Lower leg skin (tissue), 4 donors: ENCODE data around the gene CEP63. TPM values are rescaled to one million over a fixed set of nuclear protein-coding genes. Genes with fewer than 3 reads are reported as not detected.

Experiments
- DNase-seq, 2 donors: peaks; one replicate each; pipeline ENCODE4 v3.0.0-alpha.2; 2019; ENCODE audit warnings: low spot score in 2 of 2
- H3K4me3 ChIP-seq: fragments of 200-600 bp; sonication (generic); 2 replicates; pipeline ENCODE4 v1.5.1; 2017; ENCODE audit warnings: mild to moderate bottlenecking, low read depth; ENCODE audit not compliant: poor library complexity, severe bottlenecking
- POLR2A ChIP-seq, 2 donors: fragments of 450-650 bp; IDR thresholded peaks; one replicate each; pipeline ENCODE4 v1.6.1; 2016 to 2017; ENCODE audit warnings: antibody characterized with exemption in 2 of 2, mild to moderate bottlenecking in 1 of 2, moderate library complexity in 1 of 2
- WGBS, 2 donors: methylation state at CpG; one replicate each; pipeline ENCODE4 v1.1.5; 2018; 5-methylcytosine and 5-hydroxymethylcytosine counted together
- intact Hi-C: fragments of 100-400 bp; cut with DNase I; formaldehyde crosslinking; loops from one replicate; pipeline ENCODE4 v1.15.0; 2023; ENCODE audit warnings: low total_unique reads
- total RNA-seq, 4 donors: library from RNA; depleted of rRNA; stranded (reverse); fragments of >200 nt; gene quantifications; one replicate each; pipeline ENCODE4 v1.1.0, GENCODE V29; 2016
- TF ChIP-seq, protein P1 (sequence below), 3 donors: fragments of 450-650 bp; IDR thresholded peaks; one replicate each; pipeline ENCODE4 v1.5.1; 2016; ENCODE audit warnings: antibody characterized with exemption in 3 of 3, mild to moderate bottlenecking in 3 of 3, moderate library complexity in 2 of 3

Gene CEP63
- total RNA-seq, 4 donors from 2014 or later = 15.6 to 23.2 (median 18.1) TPM

DNA sequence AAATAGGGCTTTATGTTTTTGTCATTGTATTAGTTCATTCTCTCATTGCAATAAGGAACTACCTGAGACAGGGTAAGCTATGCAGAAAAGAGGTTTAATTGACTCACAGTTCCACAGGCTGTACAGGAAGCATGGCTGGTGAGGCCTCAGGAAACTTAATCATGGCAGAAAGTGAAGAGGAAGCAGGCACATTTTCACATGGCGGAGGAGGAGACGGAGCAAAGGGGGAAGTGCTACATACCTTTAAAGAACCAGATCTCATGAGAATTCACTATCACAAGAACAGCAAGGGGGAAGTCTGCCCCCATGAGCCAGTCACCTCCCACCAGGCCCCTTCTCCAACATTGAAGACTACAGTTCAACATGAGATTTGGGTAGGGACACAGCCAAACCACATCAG is 25.6 kb downstream of the CEP63 start:
- DNase-seq = no peak
- intact Hi-C loops = no loop called here
- 86% methylated on average over 2 of the region's 2 CpGs for WGBS, 2 donors
- H3K4me3 ChIP-seq = no peak overlapping the region
- TF ChIP-seq POLR2A (IDR thresholded peaks at IDR 0.05) = no peak
- TF ChIP-seq, protein P1, sequence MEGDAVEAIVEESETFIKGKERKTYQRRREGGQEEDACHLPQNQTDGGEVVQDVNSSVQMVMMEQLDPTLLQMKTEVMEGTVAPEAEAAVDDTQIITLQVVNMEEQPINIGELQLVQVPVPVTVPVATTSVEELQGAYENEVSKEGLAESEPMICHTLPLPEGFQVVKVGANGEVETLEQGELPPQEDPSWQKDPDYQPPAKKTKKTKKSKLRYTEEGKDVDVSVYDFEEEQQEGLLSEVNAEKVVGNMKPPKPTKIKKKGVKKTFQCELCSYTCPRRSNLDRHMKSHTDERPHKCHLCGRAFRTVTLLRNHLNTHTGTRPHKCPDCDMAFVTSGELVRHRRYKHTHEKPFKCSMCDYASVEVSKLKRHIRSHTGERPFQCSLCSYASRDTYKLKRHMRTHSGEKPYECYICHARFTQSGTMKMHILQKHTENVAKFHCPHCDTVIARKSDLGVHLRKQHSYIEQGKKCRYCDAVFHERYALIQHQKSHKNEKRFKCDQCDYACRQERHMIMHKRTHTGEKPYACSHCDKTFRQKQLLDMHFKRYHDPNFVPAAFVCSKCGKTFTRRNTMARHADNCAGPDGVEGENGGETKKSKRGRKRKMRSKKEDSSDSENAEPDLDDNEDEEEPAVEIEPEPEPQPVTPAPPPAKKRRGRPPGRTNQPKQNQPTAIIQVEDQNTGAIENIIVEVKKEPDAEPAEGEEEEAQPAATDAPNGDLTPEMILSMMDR (IDR thresholded peaks at IDR 0.05) = no peak

DNA sequence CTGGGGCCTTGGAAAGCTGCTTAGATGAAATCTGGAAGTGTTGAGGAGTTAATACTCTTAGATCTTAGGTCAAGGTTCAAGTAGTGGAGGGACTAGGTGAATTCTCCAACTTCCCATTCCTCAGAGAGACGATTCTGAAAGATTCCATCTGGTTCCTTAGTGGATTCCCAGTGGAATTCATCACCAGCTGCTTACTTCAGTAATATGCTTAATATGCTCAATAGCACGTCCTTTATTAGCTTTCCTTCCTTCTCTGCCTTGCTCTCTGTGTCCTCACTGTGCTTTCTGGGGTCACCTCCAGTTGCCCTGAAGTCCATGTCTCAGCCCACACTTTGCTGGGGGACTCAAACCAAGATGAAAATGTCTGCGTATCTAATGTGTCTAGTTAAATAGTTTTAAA is 31.0 kb downstream of the CEP63 start:
- no peak overlapping the region for H3K4me3 ChIP-seq
- no peak for DNase-seq
- intact Hi-C loops = no loop called here
- 66 to 71% methylated on average over 3 of the region's 3 CpGs for WGBS, 2 donors
- TF ChIP-seq POLR2A (IDR thresholded peaks at IDR 0.05) = no peak
- TF ChIP-seq, protein P1 (IDR thresholded peaks at IDR 0.05) = no peak

DNA sequence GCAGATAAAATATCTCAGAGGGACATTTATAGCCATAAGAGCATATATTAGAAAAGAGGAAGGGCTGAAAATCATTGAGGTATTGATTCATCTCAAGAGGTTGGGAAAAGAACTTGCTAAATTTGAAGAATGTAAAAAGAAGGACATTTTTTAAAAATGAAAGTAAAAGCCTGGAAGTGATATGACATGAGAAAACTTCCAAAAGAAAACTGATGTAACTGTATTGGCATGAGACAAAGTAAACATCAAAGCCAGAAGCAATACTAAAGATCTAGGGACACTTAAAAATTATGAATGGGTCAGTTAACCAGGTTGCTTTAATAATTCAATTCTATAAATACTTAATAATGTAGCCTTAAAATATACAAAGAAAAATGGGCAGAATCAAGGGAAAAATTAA is 31.9 kb downstream of the CEP63 start:
- intact Hi-C loops = no loop called here

DNA sequence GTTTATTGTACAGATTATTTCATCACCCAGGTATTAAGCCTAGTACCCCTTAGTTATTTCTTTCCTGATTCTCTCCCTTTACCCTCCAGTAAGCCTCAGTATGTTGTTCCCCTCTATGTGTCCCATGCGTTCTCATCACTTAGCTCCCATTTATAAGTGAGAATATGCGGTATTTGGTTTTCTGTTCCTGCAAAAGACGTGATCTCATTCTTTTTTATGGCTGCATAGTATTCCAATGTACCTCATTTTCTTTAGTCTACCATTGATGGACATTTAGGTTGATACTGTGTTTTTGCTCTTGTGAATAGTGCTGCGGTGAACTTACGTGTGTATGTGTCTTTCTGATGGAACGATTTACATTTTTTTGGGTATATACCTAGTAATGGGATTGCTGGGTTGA is 36.7 kb downstream of the CEP63 start:
- TF ChIP-seq POLR2A (IDR thresholded peaks at IDR 0.05) = no peak
- TF ChIP-seq, protein P1 (IDR thresholded peaks at IDR 0.05) = no peak
- intact Hi-C loops = no loop called here
- H3K4me3 ChIP-seq = no peak overlapping the region
- whole genome bisulfite sequencing, 2 donors = 95 to 98% methylated on average over 6 of the region's 6 CpGs
- DNase-seq = no peak

More for the DNA sequence above, 31.9 kb downstream of the CEP63 start:
- DNase-seq = no peak
- no peak for TF ChIP-seq POLR2A (IDR thresholded peaks at IDR 0.05)
- TF ChIP-seq, protein P1 (IDR thresholded peaks at IDR 0.05) = no peak
- no peak overlapping the region for H3K4me3 ChIP-seq

DNA sequence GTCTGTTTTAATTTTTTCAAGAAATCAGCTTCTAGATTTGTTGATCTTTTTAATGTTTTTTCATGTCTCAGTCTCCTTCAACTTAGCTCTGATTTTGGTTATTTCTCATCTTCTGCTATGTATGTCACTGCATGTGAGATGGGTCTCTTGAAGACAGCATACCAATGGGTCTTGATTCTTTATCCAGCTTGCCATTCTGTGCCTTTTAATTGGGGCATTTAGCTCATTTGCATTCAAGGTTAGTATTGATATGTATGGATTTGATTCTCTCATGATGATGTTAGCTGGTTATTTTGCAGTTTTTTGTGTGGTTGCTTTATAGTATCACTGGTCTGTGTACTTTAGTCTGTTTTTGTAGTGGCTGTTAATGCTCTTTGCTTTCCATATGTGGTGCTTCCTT is 39.4 kb downstream of the CEP63 start:
- intact Hi-C loops = no loop called here
- no peak for DNase-seq
- TF ChIP-seq, protein P1 (IDR thresholded peaks at IDR 0.05) = no peak
- no peak for TF ChIP-seq POLR2A (IDR thresholded peaks at IDR 0.05)
- H3K4me3 ChIP-seq = no peak overlapping the region

DNA sequence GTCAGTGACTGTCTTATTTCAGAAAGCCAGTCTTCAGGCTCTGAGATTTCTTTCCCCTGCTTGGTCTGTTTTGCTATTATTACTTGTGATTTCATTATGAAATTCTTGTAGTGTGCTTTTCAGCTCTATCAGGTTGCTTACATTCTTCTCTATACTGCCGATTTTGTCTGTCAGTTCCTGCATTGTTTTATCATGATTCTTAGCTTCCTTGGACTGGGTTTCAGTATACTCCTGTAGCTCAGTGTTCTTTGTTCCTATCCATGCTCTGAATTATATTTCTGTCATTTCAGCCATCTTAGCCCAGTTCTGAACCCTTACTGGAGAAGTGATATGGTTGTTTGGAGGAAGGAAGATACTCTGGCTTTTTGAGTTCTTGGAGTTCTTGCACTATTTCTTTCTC is 40.5 kb downstream of the CEP63 start:
- WGBS, 2 donors = 95 to 100% methylated on average over 1 of the region's 1 CpG
- TF ChIP-seq, protein P1 (IDR thresholded peaks at IDR 0.05) = no peak
- no peak for TF ChIP-seq POLR2A (IDR thresholded peaks at IDR 0.05)
- intact Hi-C loops = no loop called here
- no peak for DNase-seq
- no peak overlapping the region for H3K4me3 ChIP-seq
